ENCODE results near the gene GRM8. TPM values are rescaled to one million over a fixed set of nuclear protein-coding genes. Genes with fewer than 3 reads are reported as not detected.

GRM8 gene
- total RNA-seq, 1 experiment from 2014 or later: 1.8 TPM

DNA sequence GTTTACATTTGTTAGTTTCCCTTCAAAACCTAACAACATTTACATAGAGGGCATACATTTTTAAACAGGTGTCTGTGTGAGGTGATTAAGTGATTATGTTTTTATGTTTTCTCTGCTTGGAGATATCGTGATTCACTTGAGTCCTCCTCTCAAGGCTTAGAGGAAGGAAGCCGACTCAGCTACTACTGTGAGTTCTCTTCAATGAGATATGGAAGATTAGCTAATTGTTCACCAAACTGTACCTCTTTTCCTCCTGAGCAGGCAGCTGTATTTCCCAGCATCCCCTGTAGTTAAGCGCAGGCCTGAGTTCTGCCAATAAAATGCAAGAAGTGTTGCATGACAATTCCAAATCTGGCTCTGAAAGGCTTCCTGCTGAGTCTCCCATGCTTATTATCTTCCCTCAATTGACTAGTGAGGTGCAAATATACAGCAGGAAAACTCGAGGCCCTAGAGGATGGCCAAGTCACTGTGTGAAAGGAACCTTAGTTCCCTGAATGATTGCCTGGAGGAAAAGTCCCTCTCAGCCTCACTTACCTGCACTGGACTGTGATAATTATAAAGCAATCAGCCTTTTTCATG, 528.7 kb downstream of the GRM8 start:
- Histone ChIP-seq H2BK20ac (ENCODE audit: low read depth, low read length, poor library complexity, severe bottlenecking) (no peak overlapping the region), H2BK15ac (ENCODE audit: low read depth, low read length) (no peak overlapping the region), H3K4me1 (ENCODE audit: insufficient read depth, low read length) (peaks cover 2% of the 10 kb centered on the region; the same call in 1 of the 2 replicates), H2BK12ac (ENCODE audit: insufficient read length, low read depth, low read length) (no peak overlapping the region), H4K20me1 (ENCODE audit: control insufficient read depth, insufficient read depth, insufficient read length) (no peaks in the 10 kb centered on the region), H3K23ac (ENCODE audit: insufficient read length, low read depth, low read length) (no peak overlapping the region), H3T11ph (ENCODE audit: low read length) (no peak overlapping the region), H4K91ac (ENCODE audit: insufficient read length, low read depth, low read length) (no peak overlapping the region), H3K79me1 (ENCODE audit: insufficient read depth, low read depth, low read length, poor library complexity, severe bottlenecking) (no peaks in the 10 kb centered on the region), H3K4me2 (ENCODE audit: insufficient read depth, insufficient read length, low read length) (no peak overlapping the region), H4K5ac (ENCODE audit: insufficient read length, low read depth, low read length) (no peak overlapping the region), H2AK5ac (ENCODE audit: insufficient read length, low read length) (no peak overlapping the region), H2BK5ac (ENCODE audit: insufficient read length, low read length) (no peak overlapping the region), H3K9me3 (ENCODE audit: control insufficient read depth, low read depth, low read length) (no peaks in the 10 kb centered on the region), H2BK120ac (ENCODE audit: low read depth, low read length, poor library complexity, severe bottlenecking) (no peak overlapping the region), H3K79me2 (ENCODE audit: insufficient read depth, low read length) (no peaks in the 10 kb centered on the region), H3K27ac (ENCODE audit: insufficient read length, low read depth, low read length) (no peak overlapping the region), H4K8ac (replicated peaks; ENCODE audit: insufficient read length, low read depth, low read length) (no peak overlapping the region), H3K4ac (ENCODE audit: low read depth, low read length) (no peak overlapping the region), H3K56ac (ENCODE audit: insufficient read length, low read depth, low read length) (no peak overlapping the region), H3K18ac (ENCODE audit: insufficient read length, low read depth, low read length) (no peak overlapping the region), H3K14ac (ENCODE audit: insufficient read depth, low read length) (no peak overlapping the region), H3K27me3 (ENCODE audit: insufficient read depth, low read length) (no peaks in the 10 kb centered on the region), H2AFZ (ENCODE audit: low read length) (no peak overlapping the region), H3K9ac (ENCODE audit: extremely low read depth, insufficient read length, low read length) (no peak overlapping the region), H3K23me2 (ENCODE audit: insufficient read length, low read depth, low read length, poor library complexity, severe bottlenecking) (no peaks in the 10 kb centered on the region)
- Mint-ChIP-seq H3K9me3 (peaks cover 0 to 3% of the 10 kb centered on the region in 2 experiments; a peak in 1 of 5 replicates), H3K4me1 (peaks cover 18 to 27% of the 10 kb centered on the region in 2 experiments), H3K4me3 (no peak overlapping the region), H3K27me3 (ENCODE audit: low read depth) (peaks cover 3% of the 10 kb centered on the region; the same call in 1 of the 2 replicates), H3K36me3 (ENCODE audit: insufficient read depth in 1 of 3, low read depth in 3 of 3) (no peaks in the 10 kb centered on the region; a peak in 1 of 7 replicates), H3K27ac (peak overlapping the region in 2 of 3 experiments; percentile 12 to 31; a peak in 2 of 7 replicates)
- TF ChIP-seq, protein P1, sequence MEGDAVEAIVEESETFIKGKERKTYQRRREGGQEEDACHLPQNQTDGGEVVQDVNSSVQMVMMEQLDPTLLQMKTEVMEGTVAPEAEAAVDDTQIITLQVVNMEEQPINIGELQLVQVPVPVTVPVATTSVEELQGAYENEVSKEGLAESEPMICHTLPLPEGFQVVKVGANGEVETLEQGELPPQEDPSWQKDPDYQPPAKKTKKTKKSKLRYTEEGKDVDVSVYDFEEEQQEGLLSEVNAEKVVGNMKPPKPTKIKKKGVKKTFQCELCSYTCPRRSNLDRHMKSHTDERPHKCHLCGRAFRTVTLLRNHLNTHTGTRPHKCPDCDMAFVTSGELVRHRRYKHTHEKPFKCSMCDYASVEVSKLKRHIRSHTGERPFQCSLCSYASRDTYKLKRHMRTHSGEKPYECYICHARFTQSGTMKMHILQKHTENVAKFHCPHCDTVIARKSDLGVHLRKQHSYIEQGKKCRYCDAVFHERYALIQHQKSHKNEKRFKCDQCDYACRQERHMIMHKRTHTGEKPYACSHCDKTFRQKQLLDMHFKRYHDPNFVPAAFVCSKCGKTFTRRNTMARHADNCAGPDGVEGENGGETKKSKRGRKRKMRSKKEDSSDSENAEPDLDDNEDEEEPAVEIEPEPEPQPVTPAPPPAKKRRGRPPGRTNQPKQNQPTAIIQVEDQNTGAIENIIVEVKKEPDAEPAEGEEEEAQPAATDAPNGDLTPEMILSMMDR (conservative IDR thresholded peaks at IDR 0.05): no peak
- no peak for DNase-seq
- WGBS (ENCODE audit: extremely low coverage, insufficient read length, low lambda C conversion rate): no CpG with 5 or more reads among the region's 4 CpGs

All from H9 (cell line).